Upper lobe of right lung (tissue), 1 donor: ENCODE measurements around the gene TM9SF3. TPM values are rescaled to one million over a fixed set of nuclear protein-coding genes. Genes with fewer than 3 reads are reported as not detected.

Experiments
- ATAC-seq: fragments of 200-7000 bp; cut with Tn5 transposase; one replicate; pipeline ENCODE4 v1.9.1; 2020; ENCODE audit warnings: mild to moderate bottlenecking, moderate library complexity
- DNase-seq: peaks from one replicate; pipeline ENCODE4 v3.0.0-alpha.2; 2020
- H3K27ac ChIP-seq: fragments of 200-600 bp; one replicate; pipeline ENCODE4 v1.8.0; 2022
- H3K27me3 ChIP-seq: fragments of 200-600 bp; one replicate; pipeline ENCODE4 v1.8.0; 2022; ENCODE audit warnings: mild to moderate bottlenecking
- H3K36me3 ChIP-seq: fragments of 200-600 bp; one replicate; pipeline ENCODE4 v1.8.0; 2022
- H3K4me1 ChIP-seq: fragments of 200-600 bp; one replicate; pipeline ENCODE4 v1.8.0; 2022
- H3K4me3 ChIP-seq: fragments of 200-600 bp; one replicate; pipeline ENCODE4 v1.8.0; 2022; ENCODE audit warnings: mild to moderate bottlenecking
- H3K9me3 ChIP-seq: fragments of 200-600 bp; one replicate; pipeline ENCODE4 v1.8.0; 2022
- intact Hi-C: fragments of 100-400 bp; cut with DNase I; formaldehyde crosslinking; loops from one replicate; pipeline ENCODE4 v1.11.0; 2022
- total RNA-seq: library from RNA; stranded (reverse); fragmentation: NEBNext Ultra II Directional; extraction: Animal tissue kit (Norgen Biotek cat#: 25700); gene quantifications from one replicate; pipeline ENCODE4 v1.2.1, GENCODE V29; 2021
- TF ChIP-seq, protein P1 (sequence below): fragments of 200-600 bp; IDR thresholded peaks from one replicate; pipeline ENCODE4 v1.8.0; 2022; ENCODE audit warnings: antibody characterized with exemption
- donor health status: DM: no; HTN: yes; CAD: no; lungs with severe emphysema.

The TM9SF3 gene
- total RNA-seq, 1 donor from 2014 or later = 123 TPM

- Histone ChIP-seq H3K27ac (no peak overlapping the region), H3K4me1 (no peaks in the 10 kb centered on the region), H3K36me3 (no peaks in the 10 kb centered on the region), H3K27me3 (peaks cover 27% of the 10 kb centered on the region), H3K9me3 (no peaks in the 10 kb centered on the region), H3K4me3 (no peak overlapping the region)
- ATAC-seq = peak; percentile 61
- DNase-seq = no peak
- intact Hi-C loops = no loop called here
- TF ChIP-seq, protein P1, sequence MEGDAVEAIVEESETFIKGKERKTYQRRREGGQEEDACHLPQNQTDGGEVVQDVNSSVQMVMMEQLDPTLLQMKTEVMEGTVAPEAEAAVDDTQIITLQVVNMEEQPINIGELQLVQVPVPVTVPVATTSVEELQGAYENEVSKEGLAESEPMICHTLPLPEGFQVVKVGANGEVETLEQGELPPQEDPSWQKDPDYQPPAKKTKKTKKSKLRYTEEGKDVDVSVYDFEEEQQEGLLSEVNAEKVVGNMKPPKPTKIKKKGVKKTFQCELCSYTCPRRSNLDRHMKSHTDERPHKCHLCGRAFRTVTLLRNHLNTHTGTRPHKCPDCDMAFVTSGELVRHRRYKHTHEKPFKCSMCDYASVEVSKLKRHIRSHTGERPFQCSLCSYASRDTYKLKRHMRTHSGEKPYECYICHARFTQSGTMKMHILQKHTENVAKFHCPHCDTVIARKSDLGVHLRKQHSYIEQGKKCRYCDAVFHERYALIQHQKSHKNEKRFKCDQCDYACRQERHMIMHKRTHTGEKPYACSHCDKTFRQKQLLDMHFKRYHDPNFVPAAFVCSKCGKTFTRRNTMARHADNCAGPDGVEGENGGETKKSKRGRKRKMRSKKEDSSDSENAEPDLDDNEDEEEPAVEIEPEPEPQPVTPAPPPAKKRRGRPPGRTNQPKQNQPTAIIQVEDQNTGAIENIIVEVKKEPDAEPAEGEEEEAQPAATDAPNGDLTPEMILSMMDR = peak; percentile 38
Measured at GRCh38 chr10:96470116-96470743, 116.6 kb downstream of the TM9SF3 start.

- no peak overlapping the region for H3K27ac ChIP-seq
- no peaks in the 10 kb centered on the region for H3K36me3 ChIP-seq
- H3K4me1 ChIP-seq = no peaks in the 10 kb centered on the region
- H3K27me3 ChIP-seq = peaks cover 21% of the 10 kb centered on the region
- ATAC-seq (no peak), DNase-seq (no peak)
- H3K4me3 ChIP-seq = no peak overlapping the region
- TF ChIP-seq, protein P1 = no peak
- no peaks in the 10 kb centered on the region for H3K9me3 ChIP-seq
- intact Hi-C loops = no loop called here
Measured at GRCh38 chr10:96468845-96469244, 118.0 kb downstream of the TM9SF3 start.

Other genes with a start within 250 kb of the TM9SF3 start
- gene OPALIN, start 228.0 kb downstream of the TM9SF3 start, total RNA-seq = not detected
- gene TLL2, start 73.1 kb downstream of the TM9SF3 start, total RNA-seq = not detected
- gene PIK3AP1, start 133.5 kb upstream of the TM9SF3 start, total RNA-seq = 65.2 TPM
- 39.5 TPM for gene LCOR, start 245.3 kb upstream of the TM9SF3 start, total RNA-seq